Right renal cortex interstitium (tissue), 3 donors: ENCODE measurements around the gene KRT1. TPM values are rescaled to one million over a fixed set of nuclear protein-coding genes. Genes with fewer than 3 reads are reported as not detected.

Source experiments
- DNase-seq, 3 donors: peaks; one replicate each; pipeline ENCODE4 v3.0.0-alpha.2; 2013; ENCODE audit warnings: low read depth in 3 of 3, low spot score in 2 of 3
- polyA plus RNA-seq, 3 donors: library from polyadenylated mRNA; unstranded; fragments of 120-200 nt; gene quantifications; one replicate each; pipeline ENCODE4 v1.2.1, GENCODE V29; 2013; ENCODE audit not compliant: insufficient read length in 3 of 3

KRT1 gene
- polyA plus RNA-seq, 3 donors, result 0.19 to 0.45 (median 0.31) TPM

DNA sequence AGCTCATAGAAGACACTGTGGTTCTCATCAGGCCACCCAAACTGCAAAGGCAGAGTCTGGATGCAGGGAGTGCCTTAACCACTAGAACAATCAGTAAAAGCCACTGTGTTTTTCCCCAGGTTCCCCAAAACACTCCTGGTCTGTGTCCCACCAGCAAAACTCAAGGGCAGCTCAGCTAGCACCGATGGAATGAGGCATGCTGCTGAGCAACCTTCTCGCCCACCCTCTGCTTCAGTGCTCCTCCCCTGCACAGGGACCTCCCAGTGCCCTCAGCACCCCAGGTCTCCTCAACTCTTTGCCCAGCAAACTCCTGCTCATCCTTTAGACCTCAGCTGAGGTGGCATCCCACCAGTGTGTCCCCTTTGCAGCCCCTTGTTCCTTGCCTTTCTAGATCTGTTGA, 19.2 kb upstream of the KRT1 start:
- DNase-seq, result no peak

- no peak for DNase-seq
Observed at GRCh38 chr12:52698651-52699340, 18.6 kb upstream of the KRT1 start.

DNA sequence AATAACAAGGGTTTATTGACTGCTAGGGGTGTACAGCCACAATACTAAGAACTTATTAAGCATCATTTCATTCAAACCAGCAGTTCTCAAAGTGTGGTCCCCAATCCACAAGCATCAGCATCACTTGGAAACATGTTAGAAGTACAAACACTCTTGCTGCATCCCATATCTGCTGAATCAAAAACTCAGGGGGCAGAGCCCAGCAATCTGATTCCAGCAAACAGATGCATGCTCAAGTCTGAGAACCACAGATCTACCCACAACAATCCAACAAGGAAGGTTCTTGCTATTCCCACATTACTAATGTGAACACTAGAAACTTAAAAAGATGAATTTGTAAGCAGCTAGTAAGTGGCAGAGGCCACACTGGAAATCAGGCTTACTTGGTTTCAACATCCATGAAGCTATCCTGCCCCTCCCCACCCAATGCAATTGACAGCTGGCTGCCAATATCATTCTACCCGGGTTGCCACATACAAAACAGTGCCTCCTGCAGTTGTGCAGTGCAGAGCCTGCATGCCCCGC, 16.9 kb upstream of the KRT1 start:
- DNase-seq, result no peak

GRCh38 chr12:52696588-52696987, 16.4 kb upstream of the KRT1 start:
- no peak for DNase-seq

- DNase-seq, result no peak
Observed at GRCh38 chr12:52695039-52695438, 14.8 kb upstream of the KRT1 start.

GRCh38 chr12:52694151-52694550, 13.9 kb upstream of the KRT1 start:
- DNase-seq, result no peak

- no peak for DNase-seq
Observed at GRCh38 chr12:52693261-52693660, 13.1 kb upstream of the KRT1 start.

DNA sequence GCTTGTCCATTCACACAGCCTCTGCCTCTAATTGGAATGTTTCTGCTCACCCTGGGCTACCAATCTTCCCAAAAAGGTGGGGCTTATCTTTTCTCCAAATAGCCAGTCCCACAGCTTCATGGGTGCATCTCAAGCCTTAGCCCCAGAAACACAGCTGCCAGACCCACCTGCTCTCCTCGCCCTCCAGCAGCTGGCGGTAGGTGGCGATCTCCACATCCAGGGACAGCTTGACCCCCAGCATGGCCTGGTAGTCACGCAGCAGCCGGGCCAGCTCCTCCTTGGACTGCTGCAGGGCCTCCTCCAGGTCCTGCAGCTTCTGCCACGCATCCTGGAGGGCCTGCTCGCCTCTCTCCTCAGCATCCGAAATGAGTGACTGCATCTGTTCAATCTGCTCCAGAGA, 12.0 kb upstream of the KRT1 start:
- DNase-seq, result no peak

GRCh38 chr12:52691841-52692150, 11.6 kb upstream of the KRT1 start:
- DNase-seq, result no peak

- no peak for DNase-seq
Observed at GRCh38 chr12:52691076-52691840, 11.1 kb upstream of the KRT1 start.

GRCh38 chr12:52690351-52691075, 10.3 kb upstream of the KRT1 start:
- DNase-seq, result no peak

GRCh38 chr12:52689936-52690335, 9.7 kb upstream of the KRT1 start:
- no peak for DNase-seq

DNA sequence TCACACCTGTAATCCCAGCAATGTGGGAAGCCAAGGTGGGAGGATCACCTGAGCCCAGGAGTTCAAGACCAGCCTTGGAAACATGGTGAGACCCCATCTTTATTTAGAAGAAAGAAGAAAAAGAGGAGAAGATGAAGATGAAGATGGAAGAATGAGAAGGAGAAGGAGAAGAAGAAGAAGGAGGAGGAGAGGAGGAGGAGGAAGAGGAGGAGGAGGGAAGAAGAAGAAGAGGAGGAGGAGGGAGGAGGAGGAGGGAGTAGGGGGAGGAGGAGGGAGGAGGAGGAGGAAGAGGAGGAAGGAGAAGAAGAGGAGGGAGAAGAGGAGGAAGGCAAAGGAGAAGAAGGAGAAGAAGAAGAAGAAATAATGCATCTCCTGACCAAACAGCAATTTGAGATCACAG, 9.0 kb upstream of the KRT1 start:
- no peak for DNase-seq

DNA sequence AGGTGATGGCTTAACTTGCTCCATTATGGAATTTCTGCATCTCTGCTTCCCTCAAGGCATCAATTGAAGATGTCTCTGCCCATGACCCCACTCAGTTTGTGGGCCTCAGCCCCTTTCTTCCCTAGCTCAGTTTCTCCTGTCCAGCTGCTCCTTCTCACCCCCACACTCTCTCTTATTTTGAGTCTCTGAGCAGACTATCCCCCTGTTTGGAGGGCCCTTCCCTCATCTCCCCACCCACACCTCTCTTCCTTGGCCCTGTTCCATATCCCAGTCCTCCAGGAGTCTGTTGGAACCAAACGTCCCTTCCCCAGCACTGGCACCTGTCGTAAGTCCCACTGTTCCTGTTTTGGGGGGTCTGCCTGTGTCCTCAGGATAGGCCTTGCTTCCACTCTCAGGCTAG, 8.3 kb upstream of the KRT1 start:
- DNase-seq, result no peak

DNA sequence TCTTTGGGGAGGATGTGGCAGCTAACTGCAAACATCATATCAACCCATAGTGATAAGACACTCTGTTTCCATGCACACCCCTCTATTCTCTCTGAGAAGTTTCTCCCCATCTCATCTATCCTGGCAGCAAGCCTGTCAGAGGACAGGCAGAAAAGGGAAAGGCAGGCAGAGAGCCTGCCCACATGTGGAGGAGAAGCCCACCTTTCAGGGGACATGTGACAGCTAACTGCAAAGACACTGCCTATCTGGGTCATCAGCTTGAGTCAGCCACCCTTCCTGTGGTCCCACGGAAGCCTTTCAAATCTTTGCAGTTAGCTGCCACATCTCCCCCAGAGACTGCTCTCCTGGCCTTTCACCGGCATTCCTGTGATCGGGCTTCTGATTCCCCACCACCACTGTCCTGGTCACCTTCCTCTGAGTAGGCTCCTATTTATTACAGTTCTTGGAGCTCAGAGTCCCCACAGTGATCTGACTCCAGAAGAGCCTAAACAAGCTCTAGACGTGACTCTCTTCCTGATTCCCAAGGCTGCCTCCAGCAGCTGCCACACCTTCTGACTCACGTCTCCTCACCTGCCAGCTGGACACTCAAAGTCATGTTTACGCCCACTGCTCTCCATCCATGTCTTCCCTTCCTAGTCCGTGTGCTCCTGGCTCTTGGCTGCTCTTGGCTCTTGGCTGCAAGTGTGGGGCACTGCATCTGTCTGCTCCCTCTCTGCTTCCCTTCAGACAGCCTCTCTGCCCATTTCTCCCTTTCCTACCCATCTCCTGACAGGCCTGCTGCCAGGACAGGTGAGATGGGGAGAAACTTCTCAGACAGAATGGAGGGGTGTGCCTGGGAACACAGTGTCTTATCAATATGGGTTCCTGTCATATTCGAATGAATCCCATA, 7.5 kb upstream of the KRT1 start:
- DNase-seq, result no peak

GRCh38 chr12:52686756-52687487, 6.7 kb upstream of the KRT1 start:
- DNase-seq, result no peak

DNA sequence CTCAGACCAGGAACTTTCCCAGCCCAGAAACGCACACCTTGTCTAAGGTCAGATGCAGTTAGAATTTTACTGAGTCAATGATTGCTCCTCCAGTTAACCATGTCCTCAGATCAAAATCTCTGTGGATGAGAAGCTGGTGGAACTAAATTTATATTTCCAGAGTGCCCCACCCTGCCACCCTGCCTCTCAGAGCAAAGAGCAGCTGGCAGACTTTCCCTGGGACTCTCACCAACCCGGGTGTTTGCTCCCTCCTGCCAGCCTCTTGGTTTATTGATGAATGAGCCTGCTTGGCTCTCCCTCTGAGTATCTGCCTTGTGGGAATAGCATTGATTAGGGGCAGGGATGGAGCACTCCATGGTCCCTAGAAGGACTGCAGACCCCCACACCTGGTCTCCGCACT, 5.9 kb upstream of the KRT1 start:
- DNase-seq, result no peak

DNA sequence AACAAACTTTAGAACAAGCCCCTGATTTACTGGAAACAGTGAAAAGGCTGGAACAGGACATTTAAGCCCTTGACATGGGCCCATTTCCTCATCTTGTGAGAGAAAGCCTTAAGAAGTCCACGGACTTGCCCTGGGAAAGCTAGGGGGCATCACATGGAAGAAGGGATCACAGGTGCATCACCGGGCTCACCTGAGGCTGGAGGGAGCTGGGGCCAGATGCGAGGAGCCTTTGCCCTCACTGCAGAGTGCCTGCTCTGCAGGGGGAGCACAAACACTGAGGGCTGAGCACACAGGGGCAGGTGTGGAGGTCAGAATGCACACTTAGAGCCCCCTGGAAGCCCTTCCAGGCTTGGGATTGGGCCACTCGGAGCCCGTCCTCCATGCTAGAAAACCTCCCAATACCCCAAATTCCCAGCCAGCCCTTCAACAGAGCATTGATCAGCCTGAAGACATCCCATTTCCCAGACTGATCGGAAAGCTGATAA, 5.2 kb upstream of the KRT1 start:
- no peak for DNase-seq

DNA sequence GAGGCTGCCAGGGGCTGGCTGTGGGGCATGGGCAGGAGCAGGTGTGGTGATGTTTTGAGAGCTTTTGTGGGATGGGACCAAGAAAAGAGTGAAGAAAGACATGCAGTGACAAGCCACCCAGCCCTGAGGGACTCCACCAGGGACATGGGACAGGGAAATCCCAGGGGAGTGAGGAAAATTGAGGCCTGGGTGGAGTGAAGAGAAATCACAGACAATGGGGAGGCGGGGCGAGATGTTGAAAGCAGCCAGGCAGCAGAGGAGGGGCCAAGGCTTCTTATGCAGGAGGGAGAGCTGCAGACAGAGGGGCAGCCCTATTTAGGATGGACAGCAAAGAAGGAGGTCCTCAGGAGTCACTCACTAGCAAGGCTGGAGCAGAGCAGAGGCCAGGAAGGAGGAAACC, 4.2 kb upstream of the KRT1 start:
- no peak for DNase-seq
